DMS153 (cell line): Measurements from ENCODE around the gene COG4.
"Not testable (repeated sequence)": the region's sequence is repeated elsewhere in the genome, so short reads cannot be mapped to it uniquely, and the experiment has no call there.

Source experiments
- DNase-seq: peaks from one replicate; lab custom pipeline; 2025; lab: John Stamatoyannopoulos, UW

Gene COG4

DNA sequence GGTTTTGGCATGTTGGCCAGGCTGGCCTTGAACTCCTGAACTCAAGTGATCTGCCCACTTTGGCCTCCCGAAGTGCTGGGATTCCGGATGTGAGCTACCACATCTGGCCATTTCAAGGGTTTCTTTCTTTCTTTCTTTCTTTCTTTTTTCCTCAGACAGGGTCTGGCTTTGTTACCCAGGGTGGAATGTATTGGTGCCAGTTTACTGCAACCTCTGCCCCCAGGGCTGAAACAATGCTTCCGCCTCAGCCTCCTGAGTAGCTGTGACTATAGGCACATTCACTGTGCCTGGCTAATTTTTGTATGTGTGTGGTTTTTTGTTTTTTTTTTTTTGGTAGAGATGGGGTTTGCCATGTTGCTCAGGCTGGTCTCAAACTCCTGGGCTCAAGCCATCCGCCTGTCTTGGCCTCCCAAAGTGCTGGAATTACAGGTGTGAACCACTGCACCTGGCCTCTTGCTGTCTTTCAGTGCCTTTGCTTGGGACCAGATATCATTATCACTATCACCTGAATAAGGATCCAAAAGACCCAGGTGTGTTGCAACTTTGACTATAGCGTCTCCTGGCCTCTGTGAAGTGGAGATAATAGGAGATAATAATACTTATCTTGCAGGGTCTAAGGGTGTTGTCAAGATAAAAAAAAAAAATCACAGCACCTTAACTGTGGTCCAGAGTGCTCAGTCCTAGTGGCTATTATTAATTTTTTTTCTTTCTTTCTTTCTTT lies 65.7 kb downstream of the COG4 start:
- DNase-seq, result no peak

DNA sequence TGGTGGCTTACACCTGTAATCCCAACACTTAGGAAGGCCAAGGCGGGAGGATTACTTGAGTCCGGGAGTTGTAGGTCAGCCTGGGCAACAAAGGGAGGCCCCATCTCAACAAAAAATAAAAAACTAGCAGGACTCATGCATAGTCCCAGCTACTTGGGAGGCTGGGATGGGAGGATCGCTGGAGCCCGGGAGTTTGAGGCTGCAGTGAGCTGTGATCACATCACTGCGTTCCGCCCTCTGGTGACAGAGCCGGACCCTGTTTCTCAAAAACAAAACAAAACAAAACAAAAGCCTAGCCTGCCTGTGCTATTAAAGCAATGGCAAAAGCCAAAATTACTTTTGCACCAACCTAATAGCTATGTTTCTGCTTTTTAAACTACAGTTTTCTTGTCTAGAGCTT lies 67.4 kb downstream of the COG4 start:
- DNase-seq, result no peak

DNA sequence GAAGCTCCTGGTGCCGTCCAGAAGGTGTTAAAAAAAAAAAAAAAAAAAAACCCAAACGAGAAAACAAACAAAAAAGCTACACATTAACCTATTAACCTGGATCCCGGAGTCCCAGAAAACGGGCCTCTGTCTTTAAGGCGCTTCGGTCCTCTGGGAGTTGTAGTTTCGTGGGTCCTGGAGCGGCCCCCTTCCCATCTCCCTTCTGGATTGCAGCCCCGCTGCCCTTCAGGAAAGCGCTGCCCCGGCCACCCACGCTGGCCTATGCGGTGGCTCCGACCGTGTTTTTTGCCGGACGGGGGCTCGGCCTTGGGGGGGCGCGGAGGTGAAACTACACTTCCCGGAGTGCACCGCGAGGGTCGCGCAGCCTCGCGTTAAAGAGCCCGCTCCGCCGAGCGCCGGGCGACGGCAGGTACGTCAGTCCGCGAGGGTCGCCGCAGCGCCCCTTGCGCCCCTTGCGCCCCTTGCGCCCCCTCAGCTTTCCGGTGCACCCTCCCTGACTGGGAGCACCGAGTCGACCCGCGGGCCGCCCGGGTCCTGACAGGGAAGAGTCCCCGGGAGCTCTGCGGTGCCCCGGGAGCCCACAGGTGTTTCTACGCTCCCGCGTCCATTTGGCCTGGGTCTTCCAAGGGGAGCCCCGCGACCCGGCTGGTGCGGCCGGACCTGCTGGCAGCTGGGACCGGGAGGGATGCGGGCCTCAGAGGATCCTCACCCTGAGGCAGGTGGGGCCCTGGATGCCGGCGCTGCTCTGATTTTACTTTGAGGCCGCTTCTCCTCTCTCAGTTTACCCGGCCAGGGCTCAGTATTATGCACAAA lies 68.9 kb downstream of the COG4 start, which contains the start of gene FCSK:
Gene FCSK, plus strand, starts transcription at position 374 of the 813 bp plus-strand sequence. CDS start 8,596 bp downstream, outside the sequence.
- peak; percentile 47 for DNase-seq

DNA sequence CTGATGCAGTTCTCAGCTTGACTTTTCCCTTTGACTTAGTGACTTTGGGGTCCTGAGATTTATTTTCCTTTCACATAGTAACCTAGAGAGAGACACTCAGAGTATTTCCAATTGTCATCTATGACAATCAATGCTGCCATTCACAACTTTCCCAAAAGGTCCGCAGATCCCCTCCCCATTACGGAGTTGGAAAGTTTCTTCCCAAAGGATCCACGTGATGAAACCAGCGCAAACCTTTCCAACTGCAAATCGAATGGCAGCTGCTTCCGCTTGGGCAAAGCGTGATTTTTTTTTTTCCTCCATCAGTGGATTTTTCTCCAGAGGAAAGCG lies 69.5 kb downstream of the COG4 start:
- no peak for DNase-seq

- DNase-seq, result no peak
These were observed 70.0 kb downstream of the COG4 start for GRCh38 chr16:70453117-70453891.

GRCh38 chr16:70451004-70451340 lies 72.4 kb downstream of the COG4 start:
- not testable (repeated sequence) for DNase-seq

DNA sequence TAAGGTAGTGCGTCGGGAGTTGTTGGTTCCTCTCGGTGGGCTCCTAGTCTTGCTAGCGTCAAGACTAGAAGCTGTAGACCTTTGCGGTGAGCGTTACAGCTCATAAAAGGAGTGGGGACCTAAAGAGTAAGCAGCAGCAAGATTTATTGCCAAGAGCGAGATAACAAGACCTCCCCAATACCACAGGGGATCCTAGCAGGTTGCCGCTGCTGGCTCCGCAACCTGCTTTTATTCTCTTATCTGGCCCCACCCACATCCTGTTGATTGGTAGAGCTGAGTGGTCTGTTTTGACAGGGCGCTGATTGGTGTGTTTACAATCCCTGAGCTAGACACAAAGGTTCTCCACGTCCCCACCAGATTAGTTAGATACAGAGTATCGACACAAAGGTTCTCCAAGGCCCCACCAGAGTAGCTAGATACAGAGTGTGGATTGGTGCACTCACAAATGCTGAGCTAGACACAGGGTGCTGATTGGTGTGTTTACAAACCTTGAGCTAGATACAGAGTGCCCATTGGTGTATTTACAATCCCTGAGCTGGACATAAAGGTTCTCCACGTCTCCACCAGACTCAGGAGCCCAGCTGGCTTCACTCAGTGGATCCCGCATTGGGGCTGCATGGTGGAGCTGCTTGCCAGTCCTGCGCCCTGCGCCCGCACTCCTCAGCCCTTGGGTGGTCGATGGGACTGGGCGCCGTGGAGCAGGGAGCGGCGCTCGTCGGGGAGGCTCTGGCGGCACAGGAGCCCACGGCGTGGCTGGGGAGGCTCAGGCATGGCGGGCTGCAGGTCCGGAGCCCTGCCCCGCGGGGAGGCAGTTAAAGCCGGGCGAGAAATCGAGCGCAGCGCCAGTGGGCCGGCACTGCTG lies 73.0 kb downstream of the COG4 start:
- DNase-seq, result not testable (repeated sequence)

DNA sequence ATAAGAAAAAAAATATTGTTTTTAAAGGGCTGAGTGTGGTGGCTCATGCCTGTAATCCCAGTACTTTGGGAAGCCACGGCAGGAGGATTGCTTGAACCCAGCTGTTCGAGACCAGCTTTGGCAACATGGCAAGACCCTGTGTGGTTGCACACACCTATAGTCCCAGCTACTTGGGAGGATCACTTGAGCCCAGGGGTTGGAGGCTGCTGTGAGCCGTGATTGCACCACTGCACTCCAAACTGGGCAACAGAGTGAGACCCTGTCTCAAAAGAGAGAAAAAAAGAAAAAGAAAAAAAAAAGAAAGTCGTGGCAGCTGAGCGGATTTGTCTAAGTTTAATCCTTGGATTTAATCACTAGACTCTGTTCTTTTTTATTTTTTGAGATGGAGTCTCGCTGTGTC lies 75.3 kb downstream of the COG4 start:
- no peak for DNase-seq

- DNase-seq, result no peak
These were observed 78.9 kb downstream of the COG4 start for GRCh38 chr16:70444249-70445063.

DNA sequence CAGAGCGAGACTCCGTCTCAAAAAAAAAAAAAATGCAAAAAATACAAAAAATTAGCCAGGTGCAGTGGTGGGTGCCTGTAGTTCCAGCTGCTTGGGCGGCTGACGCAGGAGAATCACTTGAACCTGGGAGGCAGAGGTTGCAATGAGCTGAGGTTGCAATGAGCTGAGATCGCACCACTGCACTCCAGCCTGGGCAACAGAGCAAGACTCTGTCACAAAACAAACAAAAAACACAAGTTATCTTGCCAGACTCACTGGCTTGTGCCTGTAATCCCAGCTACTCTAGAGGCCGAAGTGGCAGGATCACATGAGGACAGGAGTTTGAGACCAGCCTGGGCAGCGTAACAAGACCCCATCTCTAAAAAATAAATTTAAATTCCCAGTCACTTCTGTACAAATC lies 81.0 kb downstream of the COG4 start:
- DNase-seq, result no peak

GRCh38 chr16:70441406-70441990 lies 81.9 kb downstream of the COG4 start:
- DNase-seq, result no peak

DNA sequence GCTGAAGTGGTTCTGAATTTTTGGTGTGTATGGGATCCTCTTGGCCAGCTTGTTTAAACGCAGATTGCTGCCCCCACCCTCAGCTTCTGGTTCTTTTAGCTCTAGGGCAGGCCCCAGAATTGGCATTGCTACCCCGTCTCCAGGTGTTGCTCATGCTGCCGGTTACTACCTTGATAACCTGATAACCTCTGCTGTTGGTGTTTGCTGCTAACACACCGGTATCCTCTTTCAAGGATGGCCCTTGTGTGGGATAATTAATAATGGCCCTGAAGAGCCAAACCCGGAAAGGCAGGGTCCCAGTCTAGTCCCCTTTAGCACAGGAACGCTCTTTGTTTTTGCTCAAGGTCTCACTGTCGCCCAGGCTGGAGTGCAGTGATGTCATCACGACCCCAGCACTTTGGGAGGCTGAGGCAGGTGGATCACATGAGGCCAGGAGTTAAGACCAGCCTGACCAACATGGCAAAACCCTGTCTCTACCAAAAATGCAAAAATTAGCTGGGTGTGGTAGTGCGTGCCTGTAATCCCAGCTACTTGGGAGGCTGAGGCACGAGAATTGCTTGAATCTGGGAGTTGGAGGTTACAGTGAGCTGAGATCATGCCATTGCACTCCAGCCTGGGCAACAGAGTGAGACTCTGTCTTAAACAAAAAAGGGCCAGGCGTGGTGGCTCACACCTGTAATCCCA lies 83.2 kb downstream of the COG4 start:
- DNase-seq, result no peak

DNA sequence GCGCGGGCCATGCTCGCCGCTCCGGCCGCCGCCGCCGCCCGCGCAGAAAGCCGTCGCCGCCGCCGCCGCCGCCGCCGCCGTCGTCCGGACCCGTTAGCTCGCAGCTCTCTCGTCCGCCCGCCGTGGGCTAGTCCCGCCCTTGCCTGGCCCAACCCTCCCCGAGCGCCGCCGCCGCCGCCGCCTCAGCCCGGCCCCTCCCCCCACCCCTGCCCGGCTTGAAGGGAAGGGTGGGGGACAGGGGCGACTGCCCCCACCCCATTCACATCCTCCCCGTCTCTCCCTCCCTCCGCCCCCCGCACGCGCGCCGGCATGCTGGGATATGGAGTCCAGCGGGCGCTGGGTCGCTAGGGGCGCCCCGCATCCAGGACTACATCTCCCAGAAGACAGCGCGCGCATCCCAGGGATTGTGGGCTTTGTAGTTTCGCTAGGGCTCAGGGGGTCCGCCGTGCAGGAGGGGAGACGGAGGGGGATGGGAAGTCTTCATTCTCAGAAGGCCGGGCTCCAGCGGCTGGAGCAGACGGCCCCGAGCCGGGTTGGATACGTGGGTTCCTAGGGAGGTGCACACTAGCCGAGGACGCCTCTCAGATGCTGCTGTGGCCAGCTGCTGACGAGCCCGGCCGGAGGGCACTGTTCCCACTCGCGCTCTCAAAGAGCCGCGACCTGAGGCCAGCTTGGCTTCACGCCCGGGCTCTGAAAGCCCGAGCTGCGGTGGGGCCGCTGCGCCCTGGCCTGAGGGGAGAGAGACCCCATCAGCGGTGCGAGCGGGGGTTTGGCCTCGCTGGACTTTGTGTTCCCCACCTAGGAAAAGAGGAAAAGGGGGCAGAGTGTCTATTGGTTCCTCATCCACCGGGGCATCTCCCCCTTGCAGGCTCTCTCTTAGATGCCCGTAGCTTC lies 84.1 kb downstream of the COG4 start, which contains the start of gene ST3GAL2:
Gene ST3GAL2, minus strand, starts transcription at position 132 of the 894 bp plus-strand sequence. CDS start 40,570 bp downstream, outside the sequence.
- peak; percentile 81 for DNase-seq

- no peak for DNase-seq
These were observed 84.8 kb downstream of the COG4 start for GRCh38 chr16:70438585-70438968.

GRCh38 chr16:70437582-70438557 lies 85.5 kb downstream of the COG4 start:
- no peak for DNase-seq

- DNase-seq, result no peak
These were observed 86.3 kb downstream of the COG4 start for GRCh38 chr16:70437017-70437581.
